Loucy (cell line): ENCODE results near the gene SSBP2.

ENCODE experiments used
- H2AFZ ChIP-seq: fragments of 200-600 bp; sonication (generic); 2 replicates; pipeline ENCODE4 v1.6.0; 2016; ENCODE audit warnings: antibody characterized with exemption, mild to moderate bottlenecking, low read length, moderate library complexity
- H3F3A ChIP-seq: fragments of 200-600 bp; 2 replicates; pipeline ENCODE4 v1.6.0; 2016; ENCODE audit warnings: antibody characterized with exemption, low read depth, mild to moderate bottlenecking
- H3K27me3 ChIP-seq: fragments of 200-600 bp; sonication (generic); 2 replicates; pipeline ENCODE4 v1.6.1; 2014; ENCODE audit warnings: low read length, mild to moderate bottlenecking; ENCODE audit not compliant: insufficient read depth, poor library complexity, severe bottlenecking
- H3K36me3 ChIP-seq: fragments of 200-600 bp; sonication (generic); 2 replicates; pipeline ENCODE4 v1.6.1; 2016; ENCODE audit warnings: low read length; ENCODE audit not compliant: insufficient read depth
- H3K4me1 ChIP-seq: fragments of 200-600 bp; sonication (generic); 2 replicates; pipeline ENCODE4 v1.5.1; 2014; ENCODE audit warnings: low read length, mild to moderate bottlenecking; ENCODE audit not compliant: insufficient read depth, poor library complexity, severe bottlenecking
- H3K4me2 ChIP-seq: fragments of 200-600 bp; sonication (generic); 2 replicates; pipeline ENCODE4 v1.6.0; 2014; ENCODE audit warnings: antibody characterized with exemption, low read length, low read depth, mild to moderate bottlenecking; ENCODE audit not compliant: poor library complexity, severe bottlenecking
- H3K4me3 ChIP-seq: fragments of 200-600 bp; sonication (generic); 2 replicates; pipeline ENCODE4 v1.5.1; 2014; ENCODE audit warnings: low read length, mild to moderate bottlenecking, mixed read lengths; ENCODE audit not compliant: poor library complexity, severe bottlenecking
- H3K79me2 ChIP-seq: fragments of 200-600 bp; sonication (generic); 2 replicates; pipeline ENCODE4 v1.6.1; 2014; ENCODE audit warnings: low read length; ENCODE audit not compliant: insufficient read depth
- H3K9ac ChIP-seq: fragments of 200-600 bp; sonication (generic); 2 replicates; pipeline ENCODE4 v1.6.0; 2014; ENCODE audit warnings: mild to moderate bottlenecking, low read depth, low read length, moderate library complexity; ENCODE audit not compliant: poor library complexity, severe bottlenecking
- H3K9me2 ChIP-seq: fragments of 200-600 bp; sonication (generic); replicated peaks from 2 replicates; pipeline ENCODE4 v1.6.1; 2016; ENCODE audit warnings: low read depth, low read length, mixed read lengths
- H3K9me3 ChIP-seq: fragments of 200-600 bp; sonication (generic); 2 replicates; pipeline ENCODE4 v1.6.1; 2014; ENCODE audit warnings: mild to moderate bottlenecking, antibody characterized with exemption, low read length, low read depth; ENCODE audit not compliant: insufficient read depth
- H4K20me1 ChIP-seq: fragments of 200-600 bp; sonication (generic); 2 replicates; pipeline ENCODE4 v1.6.0; 2014; ENCODE audit warnings: antibody characterized with exemption, low read length, mild to moderate bottlenecking; ENCODE audit not compliant: insufficient read depth, poor library complexity, severe bottlenecking
- EZH2phosphoT487 ChIP-seq: fragments of 200-600 bp; IDR thresholded peaks from 2 replicates; pipeline ENCODE4 v1.6.1; 2018; ENCODE audit warnings: antibody characterized with exemption, mild to moderate bottlenecking, moderate library complexity, borderline replicate concordance
- TF ChIP-seq, protein P1 (sequence below): fragments of 200-600 bp; sonication (generic); conservative IDR thresholded peaks from 2 replicates; pipeline ENCODE4 v1.5.1; 2014; ENCODE audit warnings: mild to moderate bottlenecking, antibody characterized with exemption, low read length

SSBP2 gene

DNA sequence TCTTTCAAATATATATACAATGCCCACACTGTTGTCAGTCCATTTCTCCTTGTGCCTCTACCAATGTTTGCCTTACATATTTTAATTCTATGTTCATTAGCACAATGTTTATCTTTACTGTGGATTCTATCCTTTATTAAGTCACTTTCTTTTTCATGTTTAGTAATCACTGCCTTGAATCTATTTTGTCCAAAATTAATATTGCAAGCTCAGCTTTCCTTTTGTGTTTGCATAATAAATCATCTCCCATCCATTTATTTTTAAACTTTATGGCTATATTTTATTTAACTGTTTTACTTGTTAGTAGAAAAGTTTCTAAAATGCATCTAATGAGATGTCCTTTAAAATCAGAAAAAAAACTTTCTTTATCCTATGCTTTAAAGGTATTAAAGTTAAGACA is 230.1 kb downstream of the SSBP2 start:
- Histone ChIP-seq H3K9me2 (no peaks in the 10 kb centered on the region), H3K36me3 (no peaks in the 10 kb centered on the region), H3K9me3 (no peaks in the 10 kb centered on the region), H2AFZ (no peak overlapping the region), H4K20me1 (no peaks in the 10 kb centered on the region), H3K4me2 (no peak overlapping the region), H3K79me2 (peaks cover 41% of the 10 kb centered on the region), H3K9ac (no peak overlapping the region), H3K27me3 (no peaks in the 10 kb centered on the region), H3K4me3 (no peak overlapping the region), H3F3A (no peaks in the 10 kb centered on the region), H3K4me1 (peaks cover 42% of the 10 kb centered on the region)
- TF ChIP-seq, protein P1, sequence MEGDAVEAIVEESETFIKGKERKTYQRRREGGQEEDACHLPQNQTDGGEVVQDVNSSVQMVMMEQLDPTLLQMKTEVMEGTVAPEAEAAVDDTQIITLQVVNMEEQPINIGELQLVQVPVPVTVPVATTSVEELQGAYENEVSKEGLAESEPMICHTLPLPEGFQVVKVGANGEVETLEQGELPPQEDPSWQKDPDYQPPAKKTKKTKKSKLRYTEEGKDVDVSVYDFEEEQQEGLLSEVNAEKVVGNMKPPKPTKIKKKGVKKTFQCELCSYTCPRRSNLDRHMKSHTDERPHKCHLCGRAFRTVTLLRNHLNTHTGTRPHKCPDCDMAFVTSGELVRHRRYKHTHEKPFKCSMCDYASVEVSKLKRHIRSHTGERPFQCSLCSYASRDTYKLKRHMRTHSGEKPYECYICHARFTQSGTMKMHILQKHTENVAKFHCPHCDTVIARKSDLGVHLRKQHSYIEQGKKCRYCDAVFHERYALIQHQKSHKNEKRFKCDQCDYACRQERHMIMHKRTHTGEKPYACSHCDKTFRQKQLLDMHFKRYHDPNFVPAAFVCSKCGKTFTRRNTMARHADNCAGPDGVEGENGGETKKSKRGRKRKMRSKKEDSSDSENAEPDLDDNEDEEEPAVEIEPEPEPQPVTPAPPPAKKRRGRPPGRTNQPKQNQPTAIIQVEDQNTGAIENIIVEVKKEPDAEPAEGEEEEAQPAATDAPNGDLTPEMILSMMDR, result no peak

DNA sequence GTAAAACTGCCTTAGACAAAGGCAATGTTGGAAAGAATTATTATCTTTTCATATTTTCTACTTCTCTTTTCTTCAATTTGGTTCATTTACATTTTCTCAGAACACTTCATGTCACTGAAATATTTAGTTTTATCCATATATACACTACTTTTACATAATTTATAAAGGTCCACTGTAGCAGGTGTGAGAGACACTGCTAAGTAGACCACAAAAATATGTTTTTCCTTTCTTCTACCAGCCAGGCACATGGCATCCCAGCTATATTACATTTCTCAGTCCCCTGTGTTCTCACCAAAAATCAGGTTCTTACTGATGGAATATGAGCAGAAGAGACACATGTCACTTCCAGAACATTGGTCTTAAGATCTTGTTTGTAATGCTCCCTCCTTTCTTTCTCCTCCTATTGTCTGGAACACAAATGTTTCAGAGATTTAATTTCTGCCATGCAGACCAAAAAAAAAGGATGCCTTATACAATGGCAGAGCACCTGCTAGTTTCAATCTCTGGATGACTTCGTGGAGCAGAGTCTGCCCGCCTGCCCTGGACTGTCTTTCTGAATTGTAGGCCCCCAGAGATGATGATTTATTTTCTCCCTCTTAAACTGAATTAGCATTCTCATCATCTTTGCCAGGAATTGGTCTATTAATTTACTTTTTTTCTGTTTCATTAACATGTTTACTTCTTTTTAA is 231.5 kb downstream of the SSBP2 start:
- H3K4me1 ChIP-seq, result peaks cover 39% of the 10 kb centered on the region
- H4K20me1 ChIP-seq, result no peaks in the 10 kb centered on the region
- no peaks in the 10 kb centered on the region for H3K27me3 ChIP-seq
- no peaks in the 10 kb centered on the region for H3K9me3 ChIP-seq
- no peaks in the 10 kb centered on the region for H3F3A ChIP-seq
- no peaks in the 10 kb centered on the region for H3K9me2 ChIP-seq
- no peak overlapping the region for H2AFZ ChIP-seq
- H3K9ac ChIP-seq, result peak overlapping the region; percentile 14
- H3K4me2 ChIP-seq, result peak overlapping the region; percentile 17
- H3K4me3 ChIP-seq, result no peak overlapping the region
- H3K79me2 ChIP-seq, result peaks cover 28% of the 10 kb centered on the region
- TF ChIP-seq, protein P1, result no peak
- no peak for TF ChIP-seq EZH2phosphoT487
- no peaks in the 10 kb centered on the region for H3K36me3 ChIP-seq

DNA sequence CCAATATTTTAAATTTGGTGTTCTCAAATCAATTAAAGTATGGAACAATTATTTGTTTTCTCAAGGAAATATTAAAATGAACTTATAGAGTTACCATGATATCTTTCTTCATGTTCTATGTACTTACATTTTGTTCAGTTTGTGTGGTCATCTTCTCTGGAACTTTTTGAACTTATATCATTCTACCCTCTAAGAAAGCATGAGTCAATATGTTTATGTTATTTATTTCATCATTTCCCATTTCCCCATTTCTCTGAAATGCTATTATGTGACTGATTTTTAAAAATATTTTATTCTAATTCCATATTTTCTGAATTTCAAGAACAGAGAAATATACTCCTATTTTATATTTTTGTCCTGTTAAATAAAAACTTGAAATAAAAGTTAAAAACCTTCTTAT is 233.4 kb downstream of the SSBP2 start:
- Histone ChIP-seq H3K9me3 (no peaks in the 10 kb centered on the region), H3K4me3 (no peak overlapping the region), H2AFZ (no peak overlapping the region), H3K9me2 (no peaks in the 10 kb centered on the region), H3K36me3 (0 out of 2 replicates have a peak, but pooled peaks cover 2% of the 10 kb centered on the region), H4K20me1 (no peaks in the 10 kb centered on the region), H3F3A (no peaks in the 10 kb centered on the region), H3K9ac (no peak overlapping the region), H3K27me3 (no peaks in the 10 kb centered on the region), H3K4me2 (no peak overlapping the region), H3K4me1 (peaks cover 30% of the 10 kb centered on the region), H3K79me2 (peaks cover 16% of the 10 kb centered on the region)
- TF ChIP-seq, protein P1, result no peak
- TF ChIP-seq EZH2phosphoT487, result no peak
